HG02678 (cell line): Measurements from ENCODE around the gene CNST.
"Not testable (repeated sequence)": the region's sequence is repeated elsewhere in the genome, so short reads cannot be mapped to it uniquely, and the experiment has no call there.

Experiments
- ATAC-seq: cut with Tn5 transposase; IDR thresholded peaks from one replicate; pipeline ENCODE4 v1.9.1; 2021; ENCODE audit warnings: mild to moderate bottlenecking, moderate library complexity; ENCODE audit not compliant: unreplicated experiment

Gene CNST

DNA sequence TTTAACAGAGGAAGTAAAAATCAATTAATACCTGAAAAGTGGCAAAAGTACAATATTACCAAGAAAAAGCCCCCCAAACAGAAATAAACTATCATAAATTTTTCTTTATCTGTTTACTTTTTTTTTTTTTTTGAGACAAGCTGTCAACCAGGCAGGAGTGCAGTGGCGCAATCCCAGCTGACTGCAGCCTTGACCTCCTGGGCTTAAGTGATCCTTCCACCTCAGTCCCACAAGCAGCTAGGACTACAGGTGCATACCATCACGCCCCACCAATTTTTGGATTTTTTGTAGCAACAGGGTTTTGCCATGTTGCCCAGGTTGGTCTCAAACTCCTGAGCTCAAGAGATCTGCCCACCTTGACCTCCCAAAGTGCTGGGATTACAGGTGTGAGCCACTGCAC is 8.2 kb upstream of the CNST start:
- no peak for ATAC-seq

DNA sequence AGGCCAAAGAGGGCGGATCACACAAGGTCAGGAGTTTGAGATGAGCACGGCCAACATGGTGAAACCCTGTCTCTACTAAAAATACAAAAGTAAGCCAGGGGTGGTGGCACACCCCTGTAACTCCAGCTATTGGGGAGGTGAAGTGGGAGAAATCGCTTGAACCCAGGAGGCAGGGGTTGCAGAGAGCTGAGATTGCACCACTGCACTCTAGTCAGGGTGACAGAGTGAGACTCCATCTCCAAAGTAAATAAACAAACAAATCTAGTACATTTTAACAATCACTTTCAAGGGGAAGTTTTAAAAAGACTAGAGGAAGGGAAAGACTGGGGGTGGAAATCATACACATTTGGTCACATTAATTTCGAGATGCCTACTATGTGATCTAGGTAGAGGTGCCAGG is 6.9 kb upstream of the CNST start:
- no peak for ATAC-seq

DNA sequence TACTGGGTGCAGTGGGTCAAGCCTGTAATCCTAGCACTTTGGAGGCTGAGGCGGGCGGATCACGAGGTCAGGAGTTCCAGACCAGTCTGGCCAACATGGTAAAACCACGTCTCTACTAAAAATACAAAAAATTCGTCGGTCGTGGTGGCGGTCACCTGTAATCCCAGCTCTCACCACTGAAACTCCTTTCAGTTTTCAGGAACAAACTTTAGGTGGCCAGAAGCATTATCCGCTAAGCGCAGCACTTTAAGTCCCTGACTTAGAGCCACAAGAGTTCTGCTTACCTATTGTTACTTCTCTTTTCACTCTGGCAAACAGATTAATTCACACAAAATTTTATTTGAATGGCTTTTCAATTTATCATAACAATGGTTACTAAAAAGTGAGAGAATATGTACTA is 5.4 kb upstream of the CNST start:
- not testable (repeated sequence) for ATAC-seq

DNA sequence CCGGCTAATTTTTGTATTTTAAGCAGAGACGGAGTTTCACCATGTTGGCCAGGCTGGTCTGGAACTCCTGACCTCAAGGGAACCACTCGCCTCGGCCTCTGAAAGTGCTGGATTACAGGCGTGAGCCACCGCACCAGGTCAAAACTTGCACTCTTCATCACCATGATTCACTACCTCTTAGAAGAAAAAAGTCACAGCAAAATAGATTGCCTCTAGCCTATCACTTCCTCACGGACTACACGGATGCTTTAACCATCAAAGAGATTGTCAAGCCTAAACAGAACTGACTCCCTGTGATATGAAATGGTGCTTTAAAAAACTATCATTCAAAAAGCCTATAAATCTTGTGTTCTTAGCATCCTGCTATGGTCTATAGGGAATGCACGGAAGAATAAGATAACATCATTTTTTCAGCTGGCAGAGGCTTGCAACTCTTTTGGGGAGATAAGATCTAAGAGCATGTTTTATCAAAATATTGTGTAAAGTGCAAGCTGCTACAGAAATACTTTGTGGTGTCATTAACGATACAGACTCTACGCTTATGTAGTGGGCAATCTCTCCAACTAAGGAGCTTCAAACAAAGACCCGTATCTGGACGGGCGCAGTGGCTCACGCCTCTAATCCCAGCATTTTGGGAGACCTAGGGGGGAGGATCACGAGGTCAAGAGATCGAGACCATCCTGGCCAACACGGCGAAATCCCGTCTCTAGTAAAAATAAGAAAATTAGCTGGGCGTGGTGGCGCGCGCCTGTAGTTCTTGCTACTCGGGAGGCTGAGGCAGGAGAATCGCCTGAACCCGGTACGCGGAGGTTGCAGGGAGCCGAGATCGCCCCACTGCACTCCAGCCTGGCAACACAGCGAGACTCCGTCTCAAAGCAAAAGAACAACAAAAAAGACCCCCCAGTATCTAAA is 1.2 kb upstream of the CNST start:
- ATAC-seq: no peak

DNA sequence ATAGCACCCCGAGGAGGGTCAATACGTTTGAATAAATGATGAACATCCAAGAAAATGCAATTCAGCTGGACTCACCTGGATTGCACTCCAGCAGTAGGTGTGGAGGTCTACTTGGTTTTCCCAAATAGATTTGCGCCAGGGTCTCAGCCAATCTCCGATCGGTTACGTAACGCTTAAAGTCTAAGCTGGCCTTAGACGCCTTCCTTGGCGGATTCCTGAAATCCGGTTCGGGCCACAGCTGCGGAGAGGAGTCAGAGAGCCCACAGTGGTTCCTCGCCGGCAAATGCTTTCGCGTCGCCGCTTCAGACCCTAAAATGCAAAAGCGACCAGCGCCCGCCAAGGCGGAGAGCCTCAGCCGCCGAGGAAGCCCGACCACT is 517 bp upstream of the CNST start:
- ATAC-seq: no peak

- ATAC-seq: peak; percentile 24
Observed at GRCh38 chr1:246566813-246567645, 773 bp downstream of the CNST start.

DNA sequence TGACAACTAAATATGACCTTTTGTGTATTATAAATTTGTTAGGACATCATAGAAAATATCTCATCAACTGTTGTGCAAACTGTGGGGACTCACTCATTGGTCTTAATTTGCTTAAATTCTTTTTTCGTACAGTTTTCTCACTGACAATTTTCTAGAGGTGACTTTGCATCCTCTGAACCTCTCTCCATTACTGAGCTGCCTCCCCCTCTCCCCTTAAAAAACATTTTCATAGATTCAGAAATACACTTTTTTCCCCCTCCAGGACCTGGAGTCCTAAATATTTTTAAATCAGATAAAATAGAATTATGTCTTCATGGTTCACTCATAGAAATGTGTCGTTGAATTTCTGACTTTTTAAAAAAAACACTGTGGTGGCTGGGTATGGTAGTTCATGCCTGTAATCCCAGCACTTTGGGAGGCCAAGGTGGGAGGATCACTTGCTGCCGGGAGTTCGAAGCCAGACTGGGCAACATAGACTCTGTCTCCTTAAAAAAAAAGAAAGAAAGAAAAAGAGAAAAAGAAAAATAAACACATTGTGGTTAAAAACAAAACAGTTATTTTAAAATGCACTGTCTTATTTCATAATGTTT is 1.5 kb downstream of the CNST start:
- no peak for ATAC-seq

GRCh38 chr1:246569248-246570238 is 3.3 kb downstream of the CNST start:
- ATAC-seq: no peak

DNA sequence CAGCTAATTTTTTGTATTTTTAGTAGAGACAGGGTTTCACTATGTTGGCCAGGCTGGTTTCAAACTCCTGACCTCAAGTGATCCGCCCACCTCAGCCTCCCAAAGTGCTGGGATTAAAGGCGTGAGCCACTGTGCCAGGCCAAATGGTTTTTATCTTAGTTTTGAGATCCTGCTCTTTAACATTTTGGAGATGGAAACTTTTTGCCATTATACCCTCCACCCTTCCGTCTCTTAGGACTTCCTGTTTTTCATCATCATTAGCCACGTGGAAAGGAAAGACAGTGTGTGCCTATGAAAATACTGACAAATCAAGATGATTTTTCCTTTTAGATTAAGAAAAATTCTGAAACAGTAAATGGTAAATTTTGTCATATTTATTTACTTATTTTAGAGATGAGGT is 5.1 kb downstream of the CNST start:
- not testable (repeated sequence) for ATAC-seq

- no peak for ATAC-seq
Observed at GRCh38 chr1:246571953-246572352, 5.7 kb downstream of the CNST start.

GRCh38 chr1:246572785-246573184 is 6.5 kb downstream of the CNST start:
- ATAC-seq: no peak

- no peak for ATAC-seq
Observed at GRCh38 chr1:246573491-246573890, 7.2 kb downstream of the CNST start.

DNA sequence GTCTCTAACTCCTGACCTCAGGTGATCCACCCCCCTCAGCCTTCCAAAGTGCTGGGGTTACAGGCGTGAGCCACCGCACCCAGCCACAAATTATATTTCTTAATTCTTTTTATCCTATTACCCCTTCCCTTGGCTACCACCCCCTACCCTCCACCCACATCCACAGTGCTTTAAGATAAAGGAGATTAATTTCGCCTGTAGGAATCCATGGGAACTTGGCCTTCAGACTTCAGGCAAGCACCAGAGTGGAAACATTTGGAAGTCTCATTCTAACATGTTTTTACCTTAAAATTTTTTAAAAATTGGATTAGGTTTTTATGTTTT is 10.4 kb downstream of the CNST start:
- no peak for ATAC-seq

- ATAC-seq: no peak
Observed at GRCh38 chr1:246577082-246577719, 10.9 kb downstream of the CNST start.

GRCh38 chr1:246577720-246578106 is 11.5 kb downstream of the CNST start:
- no peak for ATAC-seq

DNA sequence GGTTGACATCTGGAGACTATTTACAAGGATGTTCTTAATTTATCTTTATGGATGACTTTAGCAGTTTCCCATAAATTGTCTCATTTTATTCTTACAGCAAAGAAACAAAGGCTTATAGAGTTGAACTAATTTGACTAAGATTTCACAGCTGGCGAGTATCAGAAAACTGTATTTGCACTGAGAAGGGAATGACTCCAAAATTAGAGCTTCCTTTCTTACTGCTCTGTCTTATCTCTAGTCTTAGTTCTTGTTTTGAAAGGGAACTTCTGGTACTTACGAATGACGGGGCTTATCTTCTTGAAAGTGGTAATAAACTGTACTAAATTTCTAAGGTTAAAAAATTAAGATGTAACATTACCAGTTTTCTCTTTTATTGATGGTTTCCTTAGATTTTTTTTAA is 13.6 kb downstream of the CNST start:
- ATAC-seq: peak; percentile 86

DNA sequence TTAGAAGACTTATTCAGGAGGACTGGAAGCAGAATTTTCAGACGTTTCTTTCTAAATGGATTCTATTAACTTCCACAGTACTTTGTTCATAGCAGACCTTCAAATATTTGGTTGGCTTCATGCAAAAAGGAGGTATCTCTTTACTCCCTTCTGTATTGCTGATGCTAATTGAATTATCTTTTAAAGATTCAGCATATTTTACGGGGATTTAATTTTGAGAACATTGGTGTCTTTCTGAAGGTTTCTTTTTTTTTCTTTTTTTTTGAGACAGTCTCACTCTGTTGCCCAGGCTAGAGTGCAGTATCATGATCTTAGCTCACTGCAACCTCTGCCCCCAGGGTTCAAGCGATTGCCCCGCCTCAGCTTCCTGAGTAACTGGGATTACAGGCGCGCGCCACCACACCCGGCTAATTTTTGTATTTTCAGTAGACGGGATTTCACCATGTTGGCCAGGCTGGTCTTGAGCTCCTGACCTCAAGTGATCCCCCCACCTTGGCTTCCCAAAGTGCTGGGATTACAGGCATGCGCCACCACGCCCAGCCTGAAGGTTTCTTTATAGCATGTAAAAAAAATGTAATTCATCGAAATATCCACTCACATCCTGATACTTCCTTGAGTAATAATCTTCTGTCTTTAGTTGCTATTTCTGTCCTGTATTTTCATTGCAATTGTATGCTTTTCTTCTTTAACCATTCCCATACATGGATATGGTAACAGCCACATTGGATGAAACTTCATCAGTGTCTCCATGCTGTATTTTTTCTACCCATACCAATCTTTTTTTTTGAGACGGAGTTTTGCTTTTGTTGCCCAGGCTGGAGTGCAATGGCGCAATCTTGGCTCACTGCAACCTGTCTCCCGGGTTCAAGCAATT is 14.5 kb downstream of the CNST start:
- ATAC-seq: no peak

GRCh38 chr1:246582301-246583055 is 16.2 kb downstream of the CNST start:
- no peak for ATAC-seq
